NCI-H1436 treated with DMSO at 0.1 percent for 48 hours (cell line): ENCODE measurements around the gene MPRIP.
"Not testable (repeated sequence)": the region's sequence is repeated elsewhere in the genome, so short reads cannot be mapped to it uniquely, and the experiment has no call there.

Source experiments
- DNase-seq: peaks from one replicate; lab custom pipeline; 2025; lab: John Stamatoyannopoulos, UW

Gene MPRIP

GRCh38 chr17:17128476-17129075, 86.3 kb downstream of the MPRIP start:
- DNase-seq, result no peak

GRCh38 chr17:17129466-17129865, 87.2 kb downstream of the MPRIP start:
- DNase-seq, result no peak

GRCh38 chr17:17130077-17130844, 88.0 kb downstream of the MPRIP start:
- no peak for DNase-seq

- no peak for DNase-seq
Observed at GRCh38 chr17:17131839-17132238, 89.6 kb downstream of the MPRIP start.

- no peak for DNase-seq
Observed at GRCh38 chr17:17132746-17133145, 90.5 kb downstream of the MPRIP start.

- DNase-seq, result no peak
Observed at GRCh38 chr17:17134051-17134956, 92.0 kb downstream of the MPRIP start.

GRCh38 chr17:17134957-17135333, 92.7 kb downstream of the MPRIP start:
- DNase-seq, result no peak

GRCh38 chr17:17136221-17136620, 94.0 kb downstream of the MPRIP start:
- not testable (repeated sequence) for DNase-seq

- DNase-seq, result no peak
Observed at GRCh38 chr17:17137731-17138585, 95.7 kb downstream of the MPRIP start.

- DNase-seq, result no peak
Observed at GRCh38 chr17:17139972-17140589, 97.8 kb downstream of the MPRIP start.

GRCh38 chr17:17140590-17140980, 98.3 kb downstream of the MPRIP start:
- DNase-seq, result no peak

GRCh38 chr17:17141279-17141678, 99.0 kb downstream of the MPRIP start:
- DNase-seq, result no peak

- DNase-seq, result no peak
Observed at GRCh38 chr17:17141860-17142552, 99.7 kb downstream of the MPRIP start.

GRCh38 chr17:17142556-17142955, 100.3 kb downstream of the MPRIP start:
- no peak for DNase-seq

- DNase-seq, result no peak
Observed at GRCh38 chr17:17143501-17143900, 101.2 kb downstream of the MPRIP start.

- no peak for DNase-seq
Observed at GRCh38 chr17:17144061-17144460, 101.8 kb downstream of the MPRIP start.

GRCh38 chr17:17144916-17145665, 102.8 kb downstream of the MPRIP start:
- DNase-seq, result no peak

- no peak for DNase-seq
Observed at GRCh38 chr17:17146786-17147406, 104.6 kb downstream of the MPRIP start.

GRCh38 chr17:17147821-17148220, 105.6 kb downstream of the MPRIP start:
- DNase-seq, result no peak
